GM12878 (cell line): ENCODE measurements around the gene COG4. TPM values are rescaled to one million over a fixed set of nuclear protein-coding genes. Genes with fewer than 3 reads are reported as not detected.

ENCODE experiments used
- ATF7 ChIP-seq: fragments of 450-650 bp; IDR thresholded peaks from 2 replicates; pipeline ENCODE4 v1.6.1; 2016; ENCODE audit warnings: low read depth, mild to moderate bottlenecking
- BACH1 ChIP-seq: fragments of 450-650 bp; IDR thresholded peaks from 2 replicates; pipeline ENCODE4 v1.6.1; 2017; ENCODE audit warnings: mild to moderate bottlenecking, borderline replicate concordance
- CBFB ChIP-seq: IDR thresholded peaks from 2 replicates; pipeline ENCODE4 v1.6.1; 2016; ENCODE audit warnings: antibody characterized with exemption, low read depth
- CHD2 ChIP-seq: IDR thresholded peaks from 2 replicates; pipeline ENCODE4 v1.6.1; 2011; ENCODE audit warnings: low read depth, low read length, improper control_type of control experiment, borderline replicate concordance
- FOXK2 ChIP-seq: fragments of 450-650 bp; IDR thresholded peaks from 2 replicates; pipeline ENCODE4 v1.6.1; 2017; ENCODE audit warnings: mild to moderate bottlenecking, moderate library complexity
- HSF1 ChIP-seq: fragments of 150-350 bp; IDR thresholded peaks from 2 replicates; pipeline ENCODE4 v1.6.1; 2014; ENCODE audit warnings: mild to moderate bottlenecking, low read depth, low read length
- JUNB ChIP-seq: IDR thresholded peaks from 2 replicates; pipeline ENCODE4 v1.6.1; 2016; ENCODE audit warnings: antibody characterized with exemption, mild to moderate bottlenecking
- JUND ChIP-seq: IDR thresholded peaks from 2 replicates; pipeline ENCODE4 v1.6.1; 2012; ENCODE audit warnings: low read depth, mild to moderate bottlenecking, low read length, improper control_type of control experiment, moderate library complexity
- KAT2A ChIP-seq: conservative IDR thresholded peaks from 2 replicates; pipeline ENCODE4 v1.6.1; 2011; ENCODE audit warnings: low read depth, low read length; ENCODE audit not compliant: control insufficient read depth
- NFIC ChIP-seq: IDR thresholded peaks from 2 replicates; pipeline ENCODE4 v1.6.1; 2012; ENCODE audit warnings: low read depth, mild to moderate bottlenecking, inconsistent platforms, low read length, moderate library complexity
- NFYA ChIP-seq: IDR thresholded peaks from 2 replicates; pipeline ENCODE4 v1.6.1; 2011; ENCODE audit warnings: low read depth, mild to moderate bottlenecking, low read length, improper control_type of control experiment, borderline replicate concordance
- NR2F1 ChIP-seq: fragments of 450-650 bp; conservative IDR thresholded peaks from 2 replicates; pipeline ENCODE4 v1.6.1; 2017; ENCODE audit warnings: mild to moderate bottlenecking
- NRF1 ChIP-seq: conservative IDR thresholded peaks from 2 replicates; pipeline ENCODE4 v1.6.1; 2011; ENCODE audit warnings: mild to moderate bottlenecking, low read depth, low read length, improper control_type of control experiment
- PML ChIP-seq: IDR thresholded peaks from 2 replicates; pipeline ENCODE4 v1.6.1; 2012; ENCODE audit warnings: low read length, inconsistent platforms
- REST ChIP-seq: IDR thresholded peaks from 2 replicates; pipeline ENCODE4 v1.6.1; 2012; ENCODE audit warnings: mild to moderate bottlenecking, low read depth, low read length
- RFX5 ChIP-seq: IDR thresholded peaks from 2 replicates; pipeline ENCODE4 v1.6.1; 2011; ENCODE audit warnings: low read depth, low read length, improper control_type of control experiment
- SRF ChIP-seq, 2 experiments: IDR thresholded peaks; 2 replicates each; pipeline ENCODE4 v1.6.1; 2011; ENCODE audit warnings: low read depth in 2 of 2, low read length in 2 of 2, mild to moderate bottlenecking in 1 of 2, moderate library complexity in 1 of 2
- STAT3 ChIP-seq: IDR thresholded peaks from 2 replicates; pipeline ENCODE4 v1.6.1; 2011; ENCODE audit warnings: low read depth, low read length, improper control_type of control experiment
- TCF3 ChIP-seq: IDR thresholded peaks from 2 replicates; pipeline ENCODE4 v1.6.1; 2012; ENCODE audit warnings: low read depth, mild to moderate bottlenecking, low read length, borderline replicate concordance; ENCODE audit not compliant: insufficient read depth
- YBX1 ChIP-seq: fragments of 450-650 bp; IDR thresholded peaks from 2 replicates; pipeline ENCODE4 v1.6.1; 2016; ENCODE audit warnings: antibody characterized with exemption
- polyA plus RNA-seq, 11 experiments: library from polyadenylated mRNA; depleted of rRNA in 4 of 11; unstranded in 6 of 11; stranded (reverse) in 5 of 11; fragments of >200 nt; fragmentation: Nextera tagmentation in 4 of 11; fragmentation: Illumina TruSeq in 1 of 11; extraction: Ambion mirVana in 4 of 11; extraction: Trizol in 1 of 11; gene quantifications; 1 replicate in 1 of 11; 2 replicates in 10 of 11; pipeline versions ENCODE4 v1.2.1 to v1.2.3, GENCODE V29; 2011 to 2016; ENCODE audit warnings: inconsistent platforms in 2 of 11, missing spikeins in 2 of 11, low read depth in 1 of 11
- total RNA-seq, 4 experiments: library from RNA; depleted of rRNA in 3 of 4; stranded (reverse); fragments of >200 nt in 3 of 4; fragmentation: Illumina TruSeq in 1 of 4; extraction: Trizol in 1 of 4; gene quantifications; 2 replicates each; pipeline versions ENCODE4 v1.2.1 to v1.2.3, GENCODE V29; 2013 to 2021
- TF ChIP-seq, protein P1 (sequence below): IDR thresholded peaks from 2 replicates; pipeline ENCODE4 v1.6.1; 2011; ENCODE audit warnings: borderline replicate concordance, low read depth, mild to moderate bottlenecking, moderate library complexity, mixed read lengths, low read length; ENCODE audit not compliant: insufficient read depth; ENCODE audit errors: extremely low read length
- TF ChIP-seq, protein P2 (sequence below): IDR thresholded peaks from 2 replicates; pipeline ENCODE4 v1.6.1; 2012; ENCODE audit warnings: low read depth, low read length, improper control_type of control experiment

COG4 gene
- total and polyA plus RNA-seq, 10 of the 15 experiments (the other 5 are each of a cell fraction or from before 2014, with no cell fraction given): 7.0 to 57.7 (median 33.0) TPM

DNA sequence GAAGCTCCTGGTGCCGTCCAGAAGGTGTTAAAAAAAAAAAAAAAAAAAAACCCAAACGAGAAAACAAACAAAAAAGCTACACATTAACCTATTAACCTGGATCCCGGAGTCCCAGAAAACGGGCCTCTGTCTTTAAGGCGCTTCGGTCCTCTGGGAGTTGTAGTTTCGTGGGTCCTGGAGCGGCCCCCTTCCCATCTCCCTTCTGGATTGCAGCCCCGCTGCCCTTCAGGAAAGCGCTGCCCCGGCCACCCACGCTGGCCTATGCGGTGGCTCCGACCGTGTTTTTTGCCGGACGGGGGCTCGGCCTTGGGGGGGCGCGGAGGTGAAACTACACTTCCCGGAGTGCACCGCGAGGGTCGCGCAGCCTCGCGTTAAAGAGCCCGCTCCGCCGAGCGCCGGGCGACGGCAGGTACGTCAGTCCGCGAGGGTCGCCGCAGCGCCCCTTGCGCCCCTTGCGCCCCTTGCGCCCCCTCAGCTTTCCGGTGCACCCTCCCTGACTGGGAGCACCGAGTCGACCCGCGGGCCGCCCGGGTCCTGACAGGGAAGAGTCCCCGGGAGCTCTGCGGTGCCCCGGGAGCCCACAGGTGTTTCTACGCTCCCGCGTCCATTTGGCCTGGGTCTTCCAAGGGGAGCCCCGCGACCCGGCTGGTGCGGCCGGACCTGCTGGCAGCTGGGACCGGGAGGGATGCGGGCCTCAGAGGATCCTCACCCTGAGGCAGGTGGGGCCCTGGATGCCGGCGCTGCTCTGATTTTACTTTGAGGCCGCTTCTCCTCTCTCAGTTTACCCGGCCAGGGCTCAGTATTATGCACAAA lies 68.9 kb downstream of the COG4 start, which contains the start of gene FCSK (continued):
- TF ChIP-seq REST (0 out of 2 replicates have a peak, but pooled peaks have one; percentile 11), STAT3 (no peak), FOXK2 (no peak), HSF1 (no peak), TCF3 (0 out of 2 replicates have a peak, but pooled peaks have one; percentile 8), SRF (IDR thresholded peaks at IDR 0.05; ENCODE audit: low read depth in 2 of 2, low read length in 2 of 2) (peak in 1 of 2 experiments; percentile 57; a peak in 1 of 4 replicates), CHD2 (peak; percentile 92), NFYA (no peak), NR2F1 (peak; percentile 73), JUND (no peak), YBX1 (no peak), JUNB (no peak), CBFB (no peak), ATF7 (peak; percentile 33; the same call in 1 of the 2 replicates), KAT2A (no peak), PML (no peak), NRF1 (0 out of 2 replicates have a peak, but pooled peaks have one; percentile 2), BACH1 (peak; percentile 29; the same call in 1 of the 2 replicates), NFIC (no peak), RFX5 (no peak)
- TF ChIP-seq, protein P1, sequence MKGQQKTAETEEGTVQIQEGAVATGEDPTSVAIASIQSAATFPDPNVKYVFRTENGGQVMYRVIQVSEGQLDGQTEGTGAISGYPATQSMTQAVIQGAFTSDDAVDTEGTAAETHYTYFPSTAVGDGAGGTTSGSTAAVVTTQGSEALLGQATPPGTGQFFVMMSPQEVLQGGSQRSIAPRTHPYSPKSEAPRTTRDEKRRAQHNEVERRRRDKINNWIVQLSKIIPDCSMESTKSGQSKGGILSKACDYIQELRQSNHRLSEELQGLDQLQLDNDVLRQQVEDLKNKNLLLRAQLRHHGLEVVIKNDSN: no peak
- TF ChIP-seq, protein P2, sequence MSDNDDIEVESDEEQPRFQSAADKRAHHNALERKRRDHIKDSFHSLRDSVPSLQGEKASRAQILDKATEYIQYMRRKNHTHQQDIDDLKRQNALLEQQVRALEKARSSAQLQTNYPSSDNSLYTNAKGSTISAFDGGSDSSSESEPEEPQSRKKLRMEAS: no peak
